ENCODE data around the gene B4GALNT4. TPM values are rescaled to one million over a fixed set of nuclear protein-coding genes. Genes with fewer than 3 reads are reported as not detected.

Gene B4GALNT4
- total and polyA plus RNA-seq, 2 of the 13 experiments (the other 11 are each of a cell fraction or from before 2014, with no cell fraction given) = 30.5 to 50.1 TPM

- TF ChIP-seq SKIL (CRISPR knock-in tag; IDR thresholded peaks at IDR 0.05; ENCODE audit: borderline replicate concordance) = no peak
- TF ChIP-seq KAT7 (CRISPR knock-in tag; IDR thresholded peaks at IDR 0.05; ENCODE audit: borderline replicate concordance) = no peak
- no peak for TF ChIP-seq ZNF556 (CRISPR knock-in tag; IDR thresholded peaks at IDR 0.05; ENCODE audit: borderline replicate concordance)
- TF ChIP-seq TCF7 (IDR thresholded peaks at IDR 0.05; ENCODE audit: low read depth) = no peak
- no peak for TF ChIP-seq ZNF749 (CRISPR knock-in tag; IDR thresholded peaks at IDR 0.05; ENCODE audit: borderline replicate concordance)
- no peak for TF ChIP-seq ZNF773 (CRISPR knock-in tag; IDR thresholded peaks at IDR 0.05; ENCODE audit: borderline replicate concordance)
These were observed 24.3 kb upstream of the B4GALNT4 start (continued) for GRCh38 chr11:344836-345578.

GRCh38 chr11:346529-346928, 22.8 kb upstream of the B4GALNT4 start:
- BruUV-seq (replicated peaks) = no TSS peak
- intact Hi-C loops (cut with micrococcal nuclease; ENCODE audit: unreplicated experiment) = no loop called here
- no peak for ATAC-seq
- Histone ChIP-seq H3K9ac (ENCODE audit: insufficient read depth, low read depth, low read length) (no peak overlapping the region), H3K27ac (ENCODE audit: extremely low read length, insufficient read depth, low read length) (no peak overlapping the region), H3K36me3 (replicated peaks in 1 of 2; ENCODE audit: control insufficient read depth in 1 of 2, insufficient read depth in 2 of 2, low read length in 2 of 2) (no peaks in the 10 kb centered on the region), H3K9me3 (ENCODE audit: low read length) (no peaks in the 10 kb centered on the region), H3K4me2 (ENCODE audit: low read depth, low read length) (no peak overlapping the region), H4K20me1 (ENCODE audit: insufficient read depth, low read length) (no peaks in the 10 kb centered on the region), H2AFZ (ENCODE audit: low read length) (no peak overlapping the region), H3K4me1 (ENCODE audit: insufficient read depth, low read length) (peaks cover 21% of the 10 kb centered on the region), H3K4me3 (replicated peaks in 1 of 3; ENCODE audit: insufficient read depth in 1 of 3, low read depth in 2 of 3, low read length in 3 of 3) (no peak overlapping the region), H3K79me2 (ENCODE audit: insufficient read depth, low read length) (no peaks in the 10 kb centered on the region), H3K27me3 (ENCODE audit: control insufficient read depth in 1 of 2, insufficient read depth in 2 of 2, low read length in 2 of 2) (peaks cover 1 to 2% of the 10 kb centered on the region in 2 experiments; a peak in 2 of 5 replicates)
- ChIA-PET CTCF (ENCODE audit: low intra/inter-chr PET ratio, low total read pairs) (no interaction called here), POLR2A (interaction anchor here (1.1 kb wide), 1 partner anchor 41 kb away, joined by 3 read pairs; no protein-coding TSS in a partner anchor)
- DNase-seq (ENCODE audit: low spot score) = no peak
- FAIRE-seq = no peak
- 59% methylated on average over 3 of the region's 3 CpGs for WGBS (ENCODE audit: low lambda C conversion rate)
- TF ChIP-seq ZNF121 (CRISPR knock-in tag; IDR thresholded peaks at IDR 0.05) = 0 out of 2 replicates have a peak, but pooled peaks have one; percentile 50
- TF ChIP-seq TCF12 (IDR thresholded peaks at IDR 0.05) = no peak
- no peak for TF ChIP-seq TCF12 (CRISPR knock-in tag; IDR thresholded peaks at IDR 0.05)
- in situ Hi-C loops (cut with HindIII; ENCODE audit: extremely low pct_ligation_motif_present, low pct_unique_long_range_greater_than_20kb) = no loop called here
